Measurements from ENCODE around the gene ATG10.

DNA sequence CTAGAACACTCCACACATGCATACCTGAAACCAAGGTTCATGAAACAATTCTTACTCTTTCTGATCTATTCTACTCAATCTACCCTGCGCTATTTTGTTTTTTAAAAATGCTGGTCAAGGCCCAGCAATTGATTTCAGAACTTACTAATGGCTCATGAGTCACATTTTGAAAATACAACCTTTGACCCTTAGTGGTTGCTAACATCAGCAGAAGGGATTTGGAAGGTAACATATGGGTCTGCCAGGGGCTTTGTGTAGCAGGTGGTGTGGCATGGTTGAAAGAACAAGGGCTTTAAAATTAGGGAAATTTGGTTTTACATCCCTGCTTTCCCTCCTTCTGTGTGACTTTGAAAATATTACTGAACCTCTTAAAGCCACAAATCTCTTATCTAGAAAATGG is 101.4 kb downstream of the ATG10 start:
- TF ChIP-seq, protein P1, sequence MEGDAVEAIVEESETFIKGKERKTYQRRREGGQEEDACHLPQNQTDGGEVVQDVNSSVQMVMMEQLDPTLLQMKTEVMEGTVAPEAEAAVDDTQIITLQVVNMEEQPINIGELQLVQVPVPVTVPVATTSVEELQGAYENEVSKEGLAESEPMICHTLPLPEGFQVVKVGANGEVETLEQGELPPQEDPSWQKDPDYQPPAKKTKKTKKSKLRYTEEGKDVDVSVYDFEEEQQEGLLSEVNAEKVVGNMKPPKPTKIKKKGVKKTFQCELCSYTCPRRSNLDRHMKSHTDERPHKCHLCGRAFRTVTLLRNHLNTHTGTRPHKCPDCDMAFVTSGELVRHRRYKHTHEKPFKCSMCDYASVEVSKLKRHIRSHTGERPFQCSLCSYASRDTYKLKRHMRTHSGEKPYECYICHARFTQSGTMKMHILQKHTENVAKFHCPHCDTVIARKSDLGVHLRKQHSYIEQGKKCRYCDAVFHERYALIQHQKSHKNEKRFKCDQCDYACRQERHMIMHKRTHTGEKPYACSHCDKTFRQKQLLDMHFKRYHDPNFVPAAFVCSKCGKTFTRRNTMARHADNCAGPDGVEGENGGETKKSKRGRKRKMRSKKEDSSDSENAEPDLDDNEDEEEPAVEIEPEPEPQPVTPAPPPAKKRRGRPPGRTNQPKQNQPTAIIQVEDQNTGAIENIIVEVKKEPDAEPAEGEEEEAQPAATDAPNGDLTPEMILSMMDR (IDR thresholded peaks at IDR 0.05), result no peak
- TF ChIP-seq POLR2A (IDR thresholded peaks at IDR 0.05) (no peak), EP300 (IDR thresholded peaks at IDR 0.05) (no peak)
